Suprapubic skin (tissue), 3 donors: ENCODE data around the gene DDHD1.

Experiments used
- CTCF ChIP-seq, 2 donors: fragments of 200-600 bp in 1 of 2; fragments of 450-650 bp in 1 of 2; sonication (generic) in 1 of 2; IDR thresholded peaks; one replicate each; pipeline ENCODE4 v1.5.1; 2016 to 2019; ENCODE audit warnings: antibody characterized with exemption in 2 of 2, mild to moderate bottlenecking in 1 of 2, moderate library complexity in 1 of 2
- POLR2A ChIP-seq, 2 donors: fragments of 450-650 bp; IDR thresholded peaks; one replicate each; pipeline ENCODE4 v1.6.1; 2017; ENCODE audit warnings: antibody characterized with exemption in 2 of 2, mild to moderate bottlenecking in 2 of 2, moderate library complexity in 2 of 2

- no peak for TF ChIP-seq CTCF (IDR thresholded peaks at IDR 0.05)
- TF ChIP-seq POLR2A (IDR thresholded peaks at IDR 0.05): no peak
Observed at GRCh38 chr14:53152184-53152886, 788 bp downstream of the DDHD1 start.
